ENCODE results near the gene ST6GALNAC4. TPM values are rescaled to one million over a fixed set of nuclear protein-coding genes. Genes with fewer than 3 reads are reported as not detected.

ST6GALNAC4 gene
- total RNA-seq, 2 donors from 2014 or later: 25.4 to 66.5 TPM

GRCh38 chr9:127953154-127953553, 36.3 kb upstream of the ST6GALNAC4 start:
- H3K27ac ChIP-seq: no peak overlapping the region
- H3K27me3 ChIP-seq: no peaks in the 10 kb centered on the region
- H3K9ac ChIP-seq (ENCODE audit: low read depth in 2 of 2, low read length in 2 of 2): no peak overlapping the region
- TF ChIP-seq CTCF (IDR thresholded peaks at IDR 0.05): no peak
- no peaks in the 10 kb centered on the region for H3K9me3 ChIP-seq
- no peak for DNase-seq
- peaks cover 8% of the 10 kb centered on the region for H3K36me3 ChIP-seq
- H3K4me3 ChIP-seq: no peak overlapping the region
- intact Hi-C loops (cut with DNase I): loop anchor here (5.0 kb wide), 1 partner anchor 164 kb away; no protein-coding TSS in a partner anchor
- H3K4me1 ChIP-seq: peaks cover 19% of the 10 kb centered on the region

GRCh38 chr9:127950513-127951289, 33.9 kb upstream of the ST6GALNAC4 start:
- no peaks in the 10 kb centered on the region for H3K27me3 ChIP-seq
- no peaks in the 10 kb centered on the region for H3K9me3 ChIP-seq
- H3K36me3 ChIP-seq: peaks cover 8% of the 10 kb centered on the region
- DNase-seq: no peak
- H3K9ac ChIP-seq (ENCODE audit: low read depth in 2 of 2, low read length in 2 of 2): no peak overlapping the region
- TF ChIP-seq CTCF (IDR thresholded peaks at IDR 0.05): no peak
- peaks cover 19% of the 10 kb centered on the region for H3K4me1 ChIP-seq
- H3K27ac ChIP-seq: no peak overlapping the region
- intact Hi-C loops (cut with DNase I): loop anchor here (5.0 kb wide), 1 partner anchor 167 kb away; no protein-coding TSS in a partner anchor
- no peak overlapping the region for H3K4me3 ChIP-seq

- Histone ChIP-seq H3K4me3 (no peak overlapping the region), H3K9me3 (no peaks in the 10 kb centered on the region), H3K27ac (no peak overlapping the region), H3K4me1 (peaks cover 16% of the 10 kb centered on the region), H3K36me3 (peaks cover 8% of the 10 kb centered on the region), H3K9ac (ENCODE audit: low read depth in 2 of 2, low read length in 2 of 2) (no peak overlapping the region), H3K27me3 (no peaks in the 10 kb centered on the region)
- TF ChIP-seq CTCF (IDR thresholded peaks at IDR 0.05): no peak
- no peak for DNase-seq
- intact Hi-C loops (cut with DNase I): loop anchor here (5.0 kb wide), 1 partner anchor 167 kb away; no protein-coding TSS in a partner anchor
Observed at GRCh38 chr9:127949827-127950512, 33.1 kb upstream of the ST6GALNAC4 start.

- H3K27ac ChIP-seq: no peak overlapping the region
- H3K4me1 ChIP-seq: peaks cover 3% of the 10 kb centered on the region
- intact Hi-C loops (cut with DNase I): no loop called here
Observed at GRCh38 chr9:127947841-127948710, 31.2 kb upstream of the ST6GALNAC4 start.

More at GRCh38 chr9:127947841-127948710, 31.2 kb upstream of the ST6GALNAC4 start:
- Histone ChIP-seq H3K27me3 (no peaks in the 10 kb centered on the region), H3K9ac (ENCODE audit: low read depth in 2 of 2, low read length in 2 of 2) (no peak overlapping the region), H3K9me3 (no peaks in the 10 kb centered on the region), H3K4me3 (no peak overlapping the region), H3K36me3 (peaks cover 16% of the 10 kb centered on the region)
- DNase-seq: no peak
- TF ChIP-seq CTCF (IDR thresholded peaks at IDR 0.05): no peak
